Measurements from ENCODE around the gene MYH9.
A peak's percentile ranks its signal among the peaks of the same experiment; 100 is the strongest.
"Not testable (repeated sequence)": the region's sequence is repeated elsewhere in the genome, so short reads cannot be mapped to it uniquely, and the experiment has no call there.

MYH9 gene

DNA sequence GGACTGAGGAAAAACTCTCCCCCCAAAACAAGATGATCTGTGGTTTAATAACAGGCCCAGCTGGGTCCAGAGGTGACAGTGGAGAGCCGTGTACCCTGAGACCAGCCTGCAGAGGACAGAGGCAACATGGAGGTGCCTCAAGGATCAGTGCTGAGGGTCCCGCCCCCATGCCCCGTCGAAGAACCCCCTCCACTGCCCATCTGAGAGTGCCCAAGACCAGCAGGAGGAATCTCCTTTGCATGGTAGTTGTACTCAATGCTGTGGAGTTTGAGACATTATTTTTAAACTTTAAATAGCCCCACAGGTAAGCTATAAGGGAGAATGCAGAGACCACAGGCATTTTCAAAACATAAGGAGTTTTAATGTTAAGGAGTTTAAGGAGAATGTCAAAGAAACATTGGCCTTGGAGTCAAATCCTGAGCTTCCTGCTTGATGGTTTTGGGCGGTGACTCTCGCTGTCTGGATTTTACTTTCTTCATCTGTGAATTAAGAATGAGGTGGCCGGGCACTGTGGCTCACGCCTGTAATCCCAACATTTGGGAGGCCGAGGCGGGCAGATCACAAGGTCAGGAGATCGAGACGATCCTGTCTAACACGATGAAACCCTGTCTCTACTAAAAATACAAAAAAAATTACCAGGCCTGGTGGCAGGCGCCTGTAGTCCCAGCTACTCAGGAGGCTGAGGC, 128.0 kb downstream of the MYH9 start:
- no peaks in the 10 kb centered on the region for H3K9me3 ChIP-seq (ENCODE audit: control insufficient read depth in 1 of 2, low read length in 2 of 2)
- H3K4me3 ChIP-seq (ENCODE audit: low read depth in 1 of 2, low read length in 2 of 2): no peak overlapping the region
- H3K9ac ChIP-seq (ENCODE audit: low read depth in 1 of 2, low read length in 2 of 2): peak overlapping the region in 1 of 2 donors; percentile 6
- no peaks in the 10 kb centered on the region for H3K27me3 ChIP-seq (ENCODE audit: control insufficient read depth in 1 of 2, insufficient read depth in 2 of 2, low read length in 2 of 2)
- no peak overlapping the region for H3K27ac ChIP-seq (ENCODE audit: low read depth, low read length)
- peaks cover 11 to 24% of the 10 kb centered on the region in 2 donors for H3K36me3 ChIP-seq (ENCODE audit: control insufficient read depth in 1 of 2, insufficient read depth in 2 of 2, low read length in 2 of 2)
- peaks cover 11 to 25% of the 10 kb centered on the region in 2 donors for H3K4me1 ChIP-seq (ENCODE audit: control insufficient read depth in 1 of 2, insufficient read depth in 2 of 2, low read length in 2 of 2)

DNA sequence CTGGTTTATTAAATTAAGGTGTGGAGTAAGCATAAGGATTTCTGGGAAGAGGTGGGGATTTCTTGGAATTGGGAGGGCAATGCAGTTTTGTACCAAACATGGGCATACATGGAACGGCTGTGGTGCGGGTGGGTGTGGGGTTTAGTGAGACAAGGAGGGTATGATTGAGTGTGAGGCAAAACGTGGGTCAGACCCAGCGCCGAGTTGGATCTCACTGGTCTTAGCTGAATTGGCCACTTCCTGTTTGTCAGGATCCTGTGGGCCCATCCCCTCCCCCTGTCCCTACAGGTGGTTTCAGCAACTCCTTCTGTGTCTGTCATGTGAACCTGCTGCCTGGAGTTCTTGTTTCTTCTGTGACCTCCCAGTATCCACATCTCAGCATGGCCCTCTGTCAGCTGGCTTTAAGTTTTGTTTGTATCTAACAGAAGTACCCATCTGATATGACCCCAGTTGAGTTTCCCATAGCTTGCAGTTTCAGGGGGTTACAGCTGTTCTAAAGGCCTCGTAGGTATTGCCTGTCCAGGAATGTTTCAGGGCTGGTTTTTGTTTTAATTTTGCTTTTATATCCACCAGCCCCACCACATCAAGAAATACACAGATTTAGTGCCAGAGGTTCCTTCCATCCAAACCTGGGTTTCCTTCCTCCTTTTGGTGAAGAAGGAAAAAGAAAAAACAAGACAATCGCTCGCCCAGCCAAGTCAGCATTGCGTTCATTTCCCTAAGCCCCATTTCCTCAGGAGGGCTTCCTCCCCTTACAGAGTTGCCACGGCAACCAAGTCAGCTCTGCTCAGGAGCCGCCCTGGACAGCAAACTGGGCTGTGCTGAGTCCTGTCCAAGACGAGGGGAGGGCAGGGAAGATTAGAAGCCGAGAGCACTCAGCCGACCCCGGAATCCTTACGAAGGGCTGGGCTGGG, 128.8 kb downstream of the MYH9 start:
- H3K9me3 ChIP-seq (ENCODE audit: control insufficient read depth in 1 of 2, low read length in 2 of 2): no peaks in the 10 kb centered on the region
- H3K4me3 ChIP-seq (ENCODE audit: low read depth in 1 of 2, low read length in 2 of 2): peak overlapping the region in 1 of 2 donors; percentile 29
- peaks cover 11 to 24% of the 10 kb centered on the region in 2 donors for H3K36me3 ChIP-seq (ENCODE audit: control insufficient read depth in 1 of 2, insufficient read depth in 2 of 2, low read length in 2 of 2)
- H3K27me3 ChIP-seq (ENCODE audit: control insufficient read depth in 1 of 2, insufficient read depth in 2 of 2, low read length in 2 of 2): no peaks in the 10 kb centered on the region
- peak overlapping the region in 1 of 2 donors; percentile 6 for H3K9ac ChIP-seq (ENCODE audit: low read depth in 1 of 2, low read length in 2 of 2)
- peaks cover 15 to 31% of the 10 kb centered on the region in 2 donors for H3K4me1 ChIP-seq (ENCODE audit: control insufficient read depth in 1 of 2, insufficient read depth in 2 of 2, low read length in 2 of 2)
- H3K27ac ChIP-seq (ENCODE audit: low read depth, low read length): no peak overlapping the region

DNA sequence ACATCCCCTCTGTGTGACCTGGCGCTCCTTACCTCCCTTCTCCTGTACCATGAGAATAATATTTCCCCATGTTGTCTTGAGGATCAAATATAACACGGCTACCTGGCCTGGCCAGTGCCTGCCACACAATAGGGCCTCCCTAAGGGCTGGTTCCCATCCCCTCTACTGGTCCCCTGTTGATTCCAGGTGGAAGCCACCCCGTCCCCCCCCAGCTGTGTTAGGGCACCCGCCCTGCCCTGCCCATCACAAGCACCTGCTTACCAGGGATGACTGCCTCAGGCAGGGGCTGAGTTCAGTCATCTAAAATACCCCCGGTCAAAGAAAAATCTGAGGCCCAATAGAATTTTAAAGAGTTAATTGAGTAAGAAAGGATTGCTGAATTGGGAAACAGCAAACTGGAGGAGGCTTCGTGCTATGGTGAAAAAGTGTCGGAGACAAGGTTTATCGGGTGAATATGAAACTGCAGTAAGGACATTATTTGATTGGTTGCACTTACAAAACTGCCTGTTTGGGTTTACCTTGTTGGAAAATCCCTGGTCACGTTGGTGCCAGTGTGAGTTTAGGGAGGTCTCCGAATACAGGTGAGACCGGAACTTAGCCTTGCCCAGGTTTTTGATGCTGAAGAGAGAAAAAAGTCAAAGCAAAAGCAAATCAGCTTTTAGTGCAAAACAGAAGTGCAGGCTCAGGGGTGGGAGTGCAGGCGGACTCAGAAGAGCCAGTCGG, 129.7 kb downstream of the MYH9 start:
- no peaks in the 10 kb centered on the region for H3K9me3 ChIP-seq (ENCODE audit: control insufficient read depth in 1 of 2, low read length in 2 of 2)
- H3K9ac ChIP-seq (ENCODE audit: low read depth in 1 of 2, low read length in 2 of 2): no peak overlapping the region
- peak overlapping the region in 1 of 2 donors; percentile 29 for H3K4me3 ChIP-seq (ENCODE audit: low read depth in 1 of 2, low read length in 2 of 2)
- peaks cover 11 to 24% of the 10 kb centered on the region in 2 donors for H3K36me3 ChIP-seq (ENCODE audit: control insufficient read depth in 1 of 2, insufficient read depth in 2 of 2, low read length in 2 of 2)
- H3K4me1 ChIP-seq (ENCODE audit: control insufficient read depth in 1 of 2, insufficient read depth in 2 of 2, low read length in 2 of 2): peaks cover 22 to 38% of the 10 kb centered on the region in 2 donors
- no peaks in the 10 kb centered on the region for H3K27me3 ChIP-seq (ENCODE audit: control insufficient read depth in 1 of 2, insufficient read depth in 2 of 2, low read length in 2 of 2)
- no peak overlapping the region for H3K27ac ChIP-seq (ENCODE audit: low read depth, low read length)

DNA sequence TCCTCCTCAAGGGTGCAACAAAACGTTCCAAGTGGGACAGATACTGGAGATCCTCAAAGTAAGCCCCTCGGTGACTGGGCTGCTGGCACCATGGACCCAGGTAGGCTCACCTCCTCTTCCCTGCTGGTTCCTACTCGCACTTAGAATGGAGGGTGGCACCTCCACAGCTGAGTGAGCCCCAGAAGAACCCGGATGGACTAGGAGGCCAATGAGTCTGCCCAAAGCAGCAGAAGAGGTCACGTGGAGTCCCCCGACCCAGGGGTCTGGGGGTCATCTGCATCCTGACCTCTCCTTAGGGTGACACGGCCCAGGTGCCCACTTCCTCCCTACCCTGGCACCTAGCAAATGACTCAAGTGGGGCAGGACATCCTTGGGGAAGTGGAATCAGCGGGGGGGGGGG, 130.5 kb downstream of the MYH9 start:
- no peak overlapping the region for H3K4me3 ChIP-seq (ENCODE audit: low read depth in 1 of 2, low read length in 2 of 2)
- H3K27me3 ChIP-seq (ENCODE audit: control insufficient read depth in 1 of 2, insufficient read depth in 2 of 2, low read length in 2 of 2): no peaks in the 10 kb centered on the region
- no peak overlapping the region for H3K27ac ChIP-seq (ENCODE audit: low read depth, low read length)
- H3K36me3 ChIP-seq (ENCODE audit: control insufficient read depth in 1 of 2, insufficient read depth in 2 of 2, low read length in 2 of 2): peaks cover 6 to 19% of the 10 kb centered on the region in 2 donors
- H3K9me3 ChIP-seq (ENCODE audit: control insufficient read depth in 1 of 2, low read length in 2 of 2): no peaks in the 10 kb centered on the region
- peaks cover 26 to 42% of the 10 kb centered on the region in 2 donors for H3K4me1 ChIP-seq (ENCODE audit: control insufficient read depth in 1 of 2, insufficient read depth in 2 of 2, low read length in 2 of 2)
- no peak overlapping the region for H3K9ac ChIP-seq (ENCODE audit: low read depth in 1 of 2, low read length in 2 of 2)

DNA sequence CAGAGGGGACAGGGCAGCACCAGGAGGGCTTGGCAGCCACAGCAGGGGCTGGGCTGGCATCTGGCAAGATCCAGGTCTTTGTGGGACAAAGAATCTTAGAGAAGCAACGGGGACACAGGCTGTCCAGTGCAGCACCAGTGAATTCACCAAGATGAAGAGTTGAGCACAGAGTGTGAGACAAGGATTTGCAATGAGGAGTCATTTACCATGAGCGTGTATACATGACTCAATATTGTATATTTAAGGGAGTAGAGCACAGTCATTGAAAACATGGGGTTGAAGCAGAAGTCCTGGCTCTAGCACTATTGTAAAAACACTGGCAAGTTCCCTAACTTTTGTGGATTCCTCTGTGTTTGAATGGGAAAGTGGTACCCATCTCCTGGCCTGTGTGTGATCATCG, 131.3 kb downstream of the MYH9 start:
- no peak overlapping the region for H3K27ac ChIP-seq (ENCODE audit: low read depth, low read length)

DNA sequence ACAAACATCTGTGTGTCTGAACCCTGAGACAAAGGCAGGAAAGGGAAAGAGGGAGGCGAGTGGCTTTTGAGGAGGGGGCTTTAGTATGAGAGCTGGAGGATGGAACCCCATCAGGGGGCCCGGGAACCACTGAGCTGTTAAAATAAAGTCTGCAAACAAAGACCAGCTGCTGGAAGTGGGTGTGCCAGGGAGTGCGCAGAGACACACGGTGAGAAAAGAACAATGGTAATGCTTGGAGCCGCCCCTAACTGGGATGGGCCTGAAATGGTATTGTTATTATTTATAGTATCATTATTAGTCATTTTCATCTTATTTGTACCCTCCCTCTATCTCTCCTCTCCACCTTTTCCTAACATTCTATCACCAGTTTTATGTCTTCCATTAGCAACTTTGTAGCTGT, 132.2 kb downstream of the MYH9 start:
- not testable (repeated sequence) for H3K27ac ChIP-seq (ENCODE audit: low read depth, low read length); H3K9me3 ChIP-seq (ENCODE audit: control insufficient read depth in 1 of 2, low read length in 2 of 2); H3K36me3 ChIP-seq (ENCODE audit: control insufficient read depth in 1 of 2, insufficient read depth in 2 of 2, low read length in 2 of 2); H3K27me3 ChIP-seq (ENCODE audit: control insufficient read depth in 1 of 2, insufficient read depth in 2 of 2, low read length in 2 of 2); H3K9ac ChIP-seq (ENCODE audit: low read depth in 1 of 2, low read length in 2 of 2)
- peaks cover 26 to 42% of the 10 kb centered on the region in 2 donors for H3K4me1 ChIP-seq (ENCODE audit: control insufficient read depth in 1 of 2, insufficient read depth in 2 of 2, low read length in 2 of 2)
- H3K4me3 ChIP-seq (ENCODE audit: low read depth in 1 of 2, low read length in 2 of 2): peak overlapping the region in 1 of 2 donors; percentile 15

More for the DNA sequence above, 131.3 kb downstream of the MYH9 start:
- no peaks in the 10 kb centered on the region for H3K9me3 ChIP-seq (ENCODE audit: control insufficient read depth in 1 of 2, low read length in 2 of 2)
- peaks cover 26 to 42% of the 10 kb centered on the region in 2 donors for H3K4me1 ChIP-seq (ENCODE audit: control insufficient read depth in 1 of 2, insufficient read depth in 2 of 2, low read length in 2 of 2)
- no peaks in the 10 kb centered on the region for H3K27me3 ChIP-seq (ENCODE audit: control insufficient read depth in 1 of 2, insufficient read depth in 2 of 2, low read length in 2 of 2)
- no peak overlapping the region for H3K9ac ChIP-seq (ENCODE audit: low read depth in 1 of 2, low read length in 2 of 2)
- no peak overlapping the region for H3K4me3 ChIP-seq (ENCODE audit: low read depth in 1 of 2, low read length in 2 of 2)
- peaks cover 0 to 12% of the 10 kb centered on the region in 2 donors for H3K36me3 ChIP-seq (ENCODE audit: control insufficient read depth in 1 of 2, insufficient read depth in 2 of 2, low read length in 2 of 2)

DNA sequence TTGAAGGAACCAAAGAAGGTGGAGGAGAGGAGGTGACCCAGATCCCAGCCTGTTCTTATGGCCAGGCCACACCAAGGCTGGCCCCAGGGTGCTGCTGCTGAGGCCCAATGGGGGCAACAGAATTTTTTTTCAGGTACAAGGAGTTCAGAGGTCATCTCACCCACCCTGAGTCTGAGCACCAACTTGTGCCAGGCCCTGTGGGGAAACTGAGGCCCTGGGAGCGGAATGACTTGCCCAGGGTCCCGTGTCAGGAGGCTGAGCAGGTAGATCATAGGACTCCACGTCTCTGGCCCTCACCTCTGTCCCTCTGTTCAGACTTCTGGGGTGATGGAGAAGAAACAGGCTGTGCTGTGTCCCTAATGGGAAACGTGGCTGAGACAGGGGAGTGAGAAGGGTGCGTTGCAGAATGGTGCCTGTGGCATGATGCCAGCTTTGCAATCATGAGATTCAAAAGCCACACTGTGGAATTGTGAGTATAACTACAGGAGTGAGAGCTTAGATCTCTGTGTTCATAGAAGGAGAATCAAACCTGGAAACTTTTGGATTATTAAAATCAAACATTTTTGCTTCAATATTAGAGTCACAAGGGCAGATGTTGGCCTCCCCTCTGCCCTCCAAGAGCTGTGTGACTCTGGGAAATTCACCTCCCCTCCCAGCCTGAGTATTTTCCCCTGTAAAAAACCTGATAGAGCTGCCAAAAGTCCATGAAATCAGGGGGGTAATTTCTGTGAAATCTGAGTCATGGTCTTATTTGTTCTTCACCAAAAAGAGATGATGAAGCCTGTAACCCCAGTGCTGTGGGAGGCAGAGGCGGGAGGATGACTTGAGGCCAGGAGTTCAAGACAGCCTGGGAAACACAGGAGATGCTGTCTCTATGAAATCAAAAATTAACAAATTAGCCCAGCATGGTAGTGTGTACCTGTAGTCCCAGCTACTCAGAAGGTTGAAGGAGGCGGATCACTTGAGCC, 134.0 kb downstream of the MYH9 start:
- H3K4me1 ChIP-seq (ENCODE audit: control insufficient read depth in 1 of 2, insufficient read depth in 2 of 2, low read length in 2 of 2): peaks cover 24 to 35% of the 10 kb centered on the region in 2 donors
- H3K27ac ChIP-seq (ENCODE audit: low read depth, low read length): peak overlapping the region; percentile 6
- H3K9ac ChIP-seq (ENCODE audit: low read depth in 1 of 2, low read length in 2 of 2): peak overlapping the region; percentile 44 to 67
- H3K4me3 ChIP-seq (ENCODE audit: low read depth in 1 of 2, low read length in 2 of 2): peak overlapping the region; percentile 75 to 88
- H3K9me3 ChIP-seq (ENCODE audit: control insufficient read depth in 1 of 2, low read length in 2 of 2): no peaks in the 10 kb centered on the region
- no peaks in the 10 kb centered on the region for H3K27me3 ChIP-seq (ENCODE audit: control insufficient read depth in 1 of 2, insufficient read depth in 2 of 2, low read length in 2 of 2)
- H3K36me3 ChIP-seq (ENCODE audit: control insufficient read depth in 1 of 2, insufficient read depth in 2 of 2, low read length in 2 of 2): peaks cover 0 to 4% of the 10 kb centered on the region in 2 donors

DNA sequence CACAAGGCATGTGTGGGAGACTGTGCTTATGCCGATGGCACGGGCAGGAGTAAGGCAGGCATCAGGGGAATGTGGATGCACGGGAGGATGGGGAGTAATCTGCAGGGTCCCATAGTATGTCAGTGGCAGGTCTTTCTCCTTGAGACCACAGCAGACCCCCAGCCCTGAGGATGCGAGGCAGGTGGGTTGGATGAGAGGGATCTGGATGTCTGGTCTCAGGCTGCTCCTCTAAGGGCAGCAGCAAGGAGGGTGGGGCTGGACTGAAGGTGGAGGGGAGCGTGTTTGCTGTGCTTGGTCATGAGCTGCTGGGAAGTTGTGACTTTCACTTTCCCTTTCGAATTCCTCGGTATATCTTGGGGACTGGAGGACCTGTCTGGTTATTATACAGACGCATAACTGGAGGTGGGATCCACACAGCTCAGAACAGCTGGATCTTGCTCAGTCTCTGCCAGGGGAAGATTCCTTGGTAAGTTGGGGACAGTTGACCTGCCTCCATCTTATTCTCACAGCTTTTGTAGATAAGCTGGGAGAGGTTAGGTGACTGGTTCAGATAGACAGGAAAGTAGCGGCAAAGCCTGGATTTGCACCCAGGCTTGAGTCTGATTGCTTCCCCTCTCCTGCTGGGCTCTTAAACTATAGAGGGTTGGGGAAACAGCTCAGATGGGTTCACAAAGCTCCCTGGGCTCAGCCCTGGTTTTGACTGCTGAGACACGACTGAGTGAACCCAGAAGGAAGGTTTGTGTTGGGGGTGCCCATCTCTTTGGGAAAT, 134.8 kb downstream of the MYH9 start, which contains the start of gene APOL1:
APOL1 (plus strand) TSS at position 380 of the 769 bp plus-strand sequence. CDS start 1,823 bp downstream, outside the sequence.
- Histone ChIP-seq H3K4me1 (ENCODE audit: control insufficient read depth in 1 of 2, insufficient read depth in 2 of 2, low read length in 2 of 2) (peaks cover 20 to 26% of the 10 kb centered on the region in 2 donors), H3K36me3 (ENCODE audit: control insufficient read depth in 1 of 2, insufficient read depth in 2 of 2, low read length in 2 of 2) (peaks cover 0 to 4% of the 10 kb centered on the region in 2 donors), H3K9ac (ENCODE audit: low read depth in 1 of 2, low read length in 2 of 2) (peak within 1 kb of the TSS; percentile 44 to 67), H3K27ac (ENCODE audit: low read depth, low read length) (peak within 1 kb of the TSS; percentile 63), H3K4me3 (ENCODE audit: low read depth in 1 of 2, low read length in 2 of 2) (peak within 1 kb of the TSS; percentile 75 to 88), H3K27me3 (ENCODE audit: control insufficient read depth in 1 of 2, insufficient read depth in 2 of 2, low read length in 2 of 2) (no peaks in the 10 kb centered on the region), H3K9me3 (ENCODE audit: control insufficient read depth in 1 of 2, low read length in 2 of 2) (no peaks in the 10 kb centered on the region)

Measured in duodenal mucosa (tissue), 2 donors.